Breast epithelium (tissue), 4 donors: Measurements from ENCODE around the gene ARHGAP4. TPM values are rescaled to one million over a fixed set of nuclear protein-coding genes. Genes with fewer than 3 reads are reported as not detected.

ENCODE experiments used
- DNase-seq, 2 donors: peaks; one replicate each; pipeline ENCODE4 v3.0.0-alpha.2; 2019; ENCODE audit warnings: low spot score in 2 of 2
- H3K27ac ChIP-seq, 2 donors: fragments of 200-600 bp; sonication (generic) in 1 of 2; one replicate each; pipeline ENCODE4 v1.5.1; 2016 to 2019; ENCODE audit warnings: mild to moderate bottlenecking in 1 of 2
- H3K27me3 ChIP-seq, 2 donors: fragments of 200-600 bp; sonication (generic) in 1 of 2; one replicate each; pipeline versions ENCODE4 v1.5.1 to v1.6.0; 2017 to 2019; ENCODE audit warnings: control low read depth in 1 of 2, mild to moderate bottlenecking in 1 of 2
- H3K36me3 ChIP-seq: fragments of 200-600 bp; one replicate; pipeline ENCODE4 v1.5.1; 2019
- H3K4me1 ChIP-seq, 2 donors: fragments of 200-600 bp; sonication (generic); one replicate each; pipeline ENCODE4 v1.5.1; 2016 to 2019; ENCODE audit warnings: control low read depth in 1 of 2
- H3K4me3 ChIP-seq, 3 donors: fragments of 200-600 bp; sonication (generic); 1 replicate in 2 of 3; 2 replicates in 1 of 3; pipeline ENCODE4 v1.5.1; 2016 to 2019; ENCODE audit warnings: mild to moderate bottlenecking in 3 of 3, moderate library complexity in 2 of 3
- H3K9me3 ChIP-seq, 2 donors: fragments of 200-600 bp; sonication (generic) in 1 of 2; one replicate each; pipeline ENCODE4 v1.5.1; 2016 to 2019; ENCODE audit warnings: control low read depth in 1 of 2
- POLR2A ChIP-seq: fragments of 450-650 bp; IDR thresholded peaks from one replicate; pipeline ENCODE4 v1.6.1; 2016; ENCODE audit warnings: antibody characterized with exemption, mild to moderate bottlenecking, moderate library complexity
- POLR2AphosphoS5 ChIP-seq, 3 donors: sonication (generic); formaldehyde crosslinking; IDR thresholded peaks; one replicate each; pipeline ENCODE4 v1.6.1; 2017; ENCODE audit warnings: antibody characterized with exemption in 3 of 3
- intact Hi-C: fragments of 100-400 bp; cut with DNase I; formaldehyde crosslinking; loops from one replicate; pipeline ENCODE4 v1.15.1; 2023; ENCODE audit warnings: low total_unique reads
- total RNA-seq, 3 donors: library from RNA; depleted of rRNA; stranded (reverse); fragments of >200 nt; gene quantifications; one replicate each; pipeline ENCODE4 v1.1.0, GENCODE V29; 2016
- TF ChIP-seq, protein P1 (sequence below), 3 donors: fragments of 450-650 bp; IDR thresholded peaks; one replicate each; pipeline ENCODE4 v1.5.1; 2016 to 2017; ENCODE audit warnings: antibody characterized with exemption in 3 of 3, mild to moderate bottlenecking in 3 of 3, moderate library complexity in 3 of 3

ARHGAP4 gene
- total RNA-seq, 3 donors from 2014 or later: 18.4 to 21.5 (median 19.8) TPM

- Histone ChIP-seq H3K9me3 (no peaks in the 10 kb centered on the region), H3K27ac (no peak overlapping the region), H3K4me3 (no peak overlapping the region), H3K27me3 (peaks cover 0 to 72% of the 10 kb centered on the region in 2 donors), H3K4me1 (no peaks in the 10 kb centered on the region), H3K36me3 (no peaks in the 10 kb centered on the region)
- intact Hi-C loops: no loop called here
- no peak for TF ChIP-seq POLR2AphosphoS5 (IDR thresholded peaks at IDR 0.05)
- DNase-seq: no peak
Measured at GRCh38 chrX:153864101-153864500, 62.0 kb downstream of the ARHGAP4 start.

GRCh38 chrX:153863251-153863991 is 62.6 kb downstream of the ARHGAP4 start:
- Histone ChIP-seq H3K4me3 (no peak overlapping the region), H3K27ac (no peak overlapping the region), H3K36me3 (no peaks in the 10 kb centered on the region), H3K4me1 (no peaks in the 10 kb centered on the region), H3K27me3 (peaks cover 0 to 67% of the 10 kb centered on the region in 2 donors), H3K9me3 (no peaks in the 10 kb centered on the region)
- intact Hi-C loops: no loop called here
- TF ChIP-seq, protein P1, sequence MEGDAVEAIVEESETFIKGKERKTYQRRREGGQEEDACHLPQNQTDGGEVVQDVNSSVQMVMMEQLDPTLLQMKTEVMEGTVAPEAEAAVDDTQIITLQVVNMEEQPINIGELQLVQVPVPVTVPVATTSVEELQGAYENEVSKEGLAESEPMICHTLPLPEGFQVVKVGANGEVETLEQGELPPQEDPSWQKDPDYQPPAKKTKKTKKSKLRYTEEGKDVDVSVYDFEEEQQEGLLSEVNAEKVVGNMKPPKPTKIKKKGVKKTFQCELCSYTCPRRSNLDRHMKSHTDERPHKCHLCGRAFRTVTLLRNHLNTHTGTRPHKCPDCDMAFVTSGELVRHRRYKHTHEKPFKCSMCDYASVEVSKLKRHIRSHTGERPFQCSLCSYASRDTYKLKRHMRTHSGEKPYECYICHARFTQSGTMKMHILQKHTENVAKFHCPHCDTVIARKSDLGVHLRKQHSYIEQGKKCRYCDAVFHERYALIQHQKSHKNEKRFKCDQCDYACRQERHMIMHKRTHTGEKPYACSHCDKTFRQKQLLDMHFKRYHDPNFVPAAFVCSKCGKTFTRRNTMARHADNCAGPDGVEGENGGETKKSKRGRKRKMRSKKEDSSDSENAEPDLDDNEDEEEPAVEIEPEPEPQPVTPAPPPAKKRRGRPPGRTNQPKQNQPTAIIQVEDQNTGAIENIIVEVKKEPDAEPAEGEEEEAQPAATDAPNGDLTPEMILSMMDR (IDR thresholded peaks at IDR 0.05): no peak
- TF ChIP-seq POLR2A (no peak), POLR2AphosphoS5 (IDR thresholded peaks at IDR 0.05) (no peak)
- no peak for DNase-seq

- intact Hi-C loops: no loop called here
- TF ChIP-seq, protein P1 (IDR thresholded peaks at IDR 0.05): no peak
- TF ChIP-seq POLR2A: no peak
- no peak for TF ChIP-seq POLR2AphosphoS5 (IDR thresholded peaks at IDR 0.05)
- H3K36me3 ChIP-seq: no peaks in the 10 kb centered on the region
- H3K4me3 ChIP-seq: no peak overlapping the region
- H3K9me3 ChIP-seq: no peaks in the 10 kb centered on the region
- H3K4me1 ChIP-seq: no peaks in the 10 kb centered on the region
- DNase-seq: no peak
- H3K27ac ChIP-seq: no peak overlapping the region
- H3K27me3 ChIP-seq: peaks cover 0 to 68% of the 10 kb centered on the region in 2 donors
Measured at GRCh38 chrX:153862369-153863250, 63.5 kb downstream of the ARHGAP4 start.

DNA sequence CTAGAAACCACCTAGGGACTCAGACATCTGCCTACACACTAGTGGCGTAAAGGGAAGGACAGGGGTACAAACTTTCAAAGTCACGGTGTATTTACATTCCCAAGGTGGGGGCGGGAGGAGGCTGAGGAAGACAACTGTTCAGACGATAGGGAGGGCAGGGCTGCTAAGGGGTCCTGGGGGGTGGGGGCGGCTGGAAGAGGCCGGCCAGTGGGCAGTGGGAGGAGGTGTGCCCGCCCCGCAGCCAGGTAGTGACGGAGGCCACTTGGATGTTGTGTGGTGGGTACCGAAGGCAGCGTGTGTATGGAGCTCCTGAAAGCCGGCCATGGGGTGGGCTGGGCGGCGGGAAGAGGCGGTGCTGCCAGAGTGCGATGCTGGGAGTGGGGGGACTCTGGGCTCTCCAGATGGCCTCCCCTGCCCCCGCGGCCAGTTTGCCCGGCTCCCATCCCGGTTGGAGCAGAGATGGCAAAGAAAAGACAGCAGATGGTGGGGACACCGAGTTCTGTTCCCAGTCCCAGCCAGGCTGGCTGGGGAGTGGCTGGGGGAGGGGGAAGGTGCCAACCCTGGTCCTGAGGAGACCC is 64.2 kb downstream of the ARHGAP4 start:
- no peak for DNase-seq
- Histone ChIP-seq H3K4me1 (no peaks in the 10 kb centered on the region), H3K36me3 (no peaks in the 10 kb centered on the region), H3K27me3 (peaks cover 0 to 65% of the 10 kb centered on the region in 2 donors), H3K4me3 (no peak overlapping the region), H3K9me3 (no peaks in the 10 kb centered on the region), H3K27ac (no peak overlapping the region)
- TF ChIP-seq POLR2A (no peak), POLR2AphosphoS5 (IDR thresholded peaks at IDR 0.05) (no peak)
- TF ChIP-seq, protein P1 (IDR thresholded peaks at IDR 0.05): no peak
- intact Hi-C loops: no loop called here

- H3K4me1 ChIP-seq: no peaks in the 10 kb centered on the region
- intact Hi-C loops: no loop called here
- H3K27ac ChIP-seq: no peak overlapping the region
- H3K9me3 ChIP-seq: no peaks in the 10 kb centered on the region
- no peak overlapping the region for H3K4me3 ChIP-seq
- DNase-seq: no peak
- peaks cover 0 to 71% of the 10 kb centered on the region in 2 donors for H3K27me3 ChIP-seq
- no peaks in the 10 kb centered on the region for H3K36me3 ChIP-seq
- no peak for TF ChIP-seq POLR2A
- TF ChIP-seq POLR2AphosphoS5 (IDR thresholded peaks at IDR 0.05): no peak
- TF ChIP-seq, protein P1 (IDR thresholded peaks at IDR 0.05): no peak
Measured at GRCh38 chrX:153861151-153861550, 64.9 kb downstream of the ARHGAP4 start.

Other genes starting within 250 kb of the ARHGAP4 start
- 10 to 100 TPM in 2 of 3 donors, 1 to 10 TPM in 1; 7.6 to 40.8 (median 18.4) TPM for gene SLC6A8, start 238.3 kb downstream of the ARHGAP4 start, total RNA-seq
- 100 to 1,000 TPM; 120 to 245 (median 129) TPM for gene BCAP31, start 201.9 kb downstream of the ARHGAP4 start, total RNA-seq
- 10 to 100 TPM; 10.2 to 27.8 (median 10.5) TPM for gene ABCD1, start 201.4 kb downstream of the ARHGAP4 start, total RNA-seq
- gene PLXNB3, start 162.0 kb downstream of the ARHGAP4 start, total RNA-seq: 10 to 100 TPM; 12.3 to 17.9 (median 13.4) TPM
- 1 to 10 TPM in 2 of 3 donors, under 1 TPM in 1; 0.33 to 1.5 (median 1.3) TPM for gene SRPK3, start 145.2 kb downstream of the ARHGAP4 start, total RNA-seq
- gene IDH3G, start 131.9 kb downstream of the ARHGAP4 start, total RNA-seq: 10 to 100 TPM; 75.4 to 91.5 (median 76.5) TPM
- gene SSR4, start 131.6 kb downstream of the ARHGAP4 start, total RNA-seq: 100 to 1,000 TPM; 112 to 252 (median 182) TPM
- gene PDZD4, start 95.7 kb downstream of the ARHGAP4 start, total RNA-seq: 1 to 10 TPM in 2 of 3 donors, under 1 TPM in 1; 0.80 to 5.6 (median 2.9) TPM
- 1 to 10 TPM in 1 of 3 donors, under 1 TPM in 2; 0.29 to 1.8 (median 0.66) TPM for gene L1CAM, start 40.1 kb downstream of the ARHGAP4 start, total RNA-seq
- gene AVPR2, start 21.6 kb downstream of the ARHGAP4 start, total RNA-seq: 1 to 10 TPM in 2 of 3 donors, under 1 TPM in 1; 0.44 to 5.9 (median 5.3) TPM
- 10 to 100 TPM; 57.7 to 81.0 (median 79.2) TPM for gene NAA10, start 8.8 kb upstream of the ARHGAP4 start, total RNA-seq
- gene RENBP, start 18.4 kb upstream of the ARHGAP4 start, total RNA-seq: 10 to 100 TPM in 1 of 3 donors, 1 to 10 TPM in 2; 6.6 to 50.7 (median 6.9) TPM
- gene HCFC1, start 45.6 kb upstream of the ARHGAP4 start, total RNA-seq: 10 to 100 TPM; 20.2 to 23.0 (median 22.6) TPM
- gene TMEM187, start 46.5 kb upstream of the ARHGAP4 start, total RNA-seq: 10 to 100 TPM in 1 of 3 donors, 1 to 10 TPM in 2; 7.6 to 10.9 (median 8.2) TPM
- 10 to 100 TPM; 43.7 to 66.2 (median 50.8) TPM for gene IRAK1, start 93.6 kb upstream of the ARHGAP4 start, total RNA-seq
- gene MECP2, start 171.5 kb upstream of the ARHGAP4 start, total RNA-seq: 10 to 100 TPM; 56.3 to 58.3 (median 57.8) TPM
- not detected for gene OPN1LW, start 218.0 kb upstream of the ARHGAP4 start, total RNA-seq